OCI-LY7 (cell line): Measurements from ENCODE around the gene TIMM10.

Experiments
- CTCF ChIP-seq: fragments of 200-600 bp; sonication (generic); conservative IDR thresholded peaks from 2 replicates; pipeline ENCODE4 v1.5.1; 2014; ENCODE audit warnings: mild to moderate bottlenecking, antibody characterized with exemption, low read length, moderate library complexity, mixed read lengths
- EZH2phosphoT487 ChIP-seq: fragments of 200-600 bp; sonication (generic); IDR thresholded peaks from 2 replicates; pipeline ENCODE4 v1.6.1; 2018; ENCODE audit warnings: low read depth, borderline replicate concordance, mild to moderate bottlenecking, mixed run types, antibody characterized with exemption, low read length, moderate library complexity, mixed read lengths

- peak; percentile 86 for TF ChIP-seq CTCF
- TF ChIP-seq EZH2phosphoT487: no peak
Measured at GRCh38 chr11:57480409-57481137, 50.0 kb downstream of the TIMM10 start.
